Activated CD8-positive, alpha-beta memory T cell treated with anti-CD3 and anti-CD28 coated beads for 1 hour (primary cell): ENCODE measurements around the gene MASP1.

ENCODE experiments used
- DNase-seq, 2 donors: peaks; one replicate each; pipeline ENCODE4 v3.0.0-alpha.2; 2020; ENCODE audit warnings: low read depth in 1 of 2; ENCODE audit errors: extremely low read depth in 1 of 2

Gene MASP1, protein sequence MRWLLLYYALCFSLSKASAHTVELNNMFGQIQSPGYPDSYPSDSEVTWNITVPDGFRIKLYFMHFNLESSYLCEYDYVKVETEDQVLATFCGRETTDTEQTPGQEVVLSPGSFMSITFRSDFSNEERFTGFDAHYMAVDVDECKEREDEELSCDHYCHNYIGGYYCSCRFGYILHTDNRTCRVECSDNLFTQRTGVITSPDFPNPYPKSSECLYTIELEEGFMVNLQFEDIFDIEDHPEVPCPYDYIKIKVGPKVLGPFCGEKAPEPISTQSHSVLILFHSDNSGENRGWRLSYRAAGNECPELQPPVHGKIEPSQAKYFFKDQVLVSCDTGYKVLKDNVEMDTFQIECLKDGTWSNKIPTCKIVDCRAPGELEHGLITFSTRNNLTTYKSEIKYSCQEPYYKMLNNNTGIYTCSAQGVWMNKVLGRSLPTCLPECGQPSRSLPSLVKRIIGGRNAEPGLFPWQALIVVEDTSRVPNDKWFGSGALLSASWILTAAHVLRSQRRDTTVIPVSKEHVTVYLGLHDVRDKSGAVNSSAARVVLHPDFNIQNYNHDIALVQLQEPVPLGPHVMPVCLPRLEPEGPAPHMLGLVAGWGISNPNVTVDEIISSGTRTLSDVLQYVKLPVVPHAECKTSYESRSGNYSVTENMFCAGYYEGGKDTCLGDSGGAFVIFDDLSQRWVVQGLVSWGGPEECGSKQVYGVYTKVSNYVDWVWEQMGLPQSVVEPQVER

DNA sequence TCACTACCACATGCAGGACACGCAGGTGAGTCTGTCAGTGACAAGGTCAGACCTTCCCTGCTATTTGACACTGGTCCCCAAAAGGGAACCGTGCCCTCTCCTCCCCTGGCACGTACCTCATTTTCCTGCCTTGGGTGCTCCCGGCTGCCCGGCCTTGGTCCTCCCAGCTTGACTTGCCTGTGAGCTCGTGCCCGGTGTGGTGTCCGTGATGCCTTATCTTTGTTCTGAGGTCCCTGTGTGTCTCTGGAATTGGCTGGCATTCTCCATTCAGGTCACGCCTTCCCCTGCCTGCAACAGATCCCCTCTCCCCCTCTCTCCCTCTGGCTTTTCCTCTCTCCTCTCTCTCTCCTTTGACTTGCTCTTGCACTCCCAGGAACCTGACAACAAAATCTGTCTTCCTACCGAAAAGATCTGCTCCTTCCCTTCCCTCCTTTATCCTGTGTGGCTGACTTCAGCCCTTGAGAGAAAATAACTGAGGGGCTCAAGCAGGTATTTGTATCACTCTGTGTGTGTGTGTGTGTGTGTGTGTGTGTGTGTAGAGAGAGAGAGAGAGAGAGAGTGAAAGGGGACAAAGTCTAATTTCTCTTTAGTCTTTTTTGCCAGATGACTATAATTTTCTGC is at the start of gene MASP1:
MASP1 (minus strand) TSS at position 226 of the 621 bp plus-strand sequence; CDS start at position 121, 105 bp downstream.
- no peak for DNase-seq

DNA sequence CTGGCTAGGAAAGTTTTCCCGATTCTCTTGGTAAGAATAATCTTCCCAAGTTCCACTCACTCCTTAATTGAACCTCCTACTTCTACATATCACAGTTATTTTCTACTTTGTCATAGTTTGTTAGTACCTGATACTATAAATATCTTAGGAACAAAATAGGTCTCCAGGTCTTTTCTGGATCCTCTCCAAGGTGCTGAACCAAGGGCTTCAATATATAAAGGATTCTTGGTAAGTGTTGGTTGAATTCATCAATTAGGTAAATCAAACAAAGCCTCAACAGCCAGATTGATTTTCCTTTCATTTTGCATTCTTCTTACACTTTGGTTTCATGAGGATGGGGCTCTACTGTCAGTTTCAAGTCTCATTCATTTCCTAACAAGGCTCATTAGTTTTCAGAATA is 49.0 kb upstream of the MASP1 start:
- no peak for DNase-seq

DNA sequence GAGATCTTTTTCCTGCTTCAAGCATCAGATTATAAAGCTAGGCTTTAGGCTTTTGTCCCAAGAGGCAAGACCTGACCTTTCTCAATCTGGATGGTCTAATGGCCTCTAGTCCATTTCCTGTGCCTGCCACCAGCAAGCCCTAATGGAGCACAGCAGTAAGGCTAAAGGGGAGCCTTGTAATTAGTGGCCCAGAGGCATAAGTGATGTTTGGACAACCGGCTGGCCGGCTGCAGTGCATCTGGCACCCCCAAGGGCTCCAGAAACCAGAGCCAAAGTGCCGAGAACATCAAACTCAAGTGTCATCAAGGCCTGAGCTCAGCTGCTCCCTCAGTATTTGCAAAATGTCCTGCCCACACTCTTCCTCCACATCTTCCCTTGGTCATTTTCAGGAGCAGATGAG is 44.8 kb upstream of the MASP1 start:
- DNase-seq = no peak

DNA sequence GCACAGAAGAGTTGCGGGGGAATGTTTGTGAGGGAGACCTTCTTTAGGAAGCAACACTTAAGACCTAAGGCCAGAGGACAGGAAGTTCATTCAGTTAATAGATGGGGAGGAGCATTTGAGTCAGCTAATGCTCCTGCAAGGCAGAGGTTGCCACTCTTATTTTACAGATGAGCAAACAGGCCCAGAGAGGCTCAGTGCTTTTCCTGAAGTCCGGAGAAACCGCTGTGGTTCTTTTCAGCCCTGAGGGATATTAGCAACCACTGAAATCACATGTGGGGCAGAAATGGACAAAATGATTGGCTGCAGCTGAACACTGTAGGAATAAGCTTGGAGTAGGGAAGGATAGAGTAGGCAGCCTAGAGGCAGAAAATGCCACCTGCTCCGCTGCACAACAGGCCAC is 43.4 kb upstream of the MASP1 start:
- DNase-seq = no peak

DNA sequence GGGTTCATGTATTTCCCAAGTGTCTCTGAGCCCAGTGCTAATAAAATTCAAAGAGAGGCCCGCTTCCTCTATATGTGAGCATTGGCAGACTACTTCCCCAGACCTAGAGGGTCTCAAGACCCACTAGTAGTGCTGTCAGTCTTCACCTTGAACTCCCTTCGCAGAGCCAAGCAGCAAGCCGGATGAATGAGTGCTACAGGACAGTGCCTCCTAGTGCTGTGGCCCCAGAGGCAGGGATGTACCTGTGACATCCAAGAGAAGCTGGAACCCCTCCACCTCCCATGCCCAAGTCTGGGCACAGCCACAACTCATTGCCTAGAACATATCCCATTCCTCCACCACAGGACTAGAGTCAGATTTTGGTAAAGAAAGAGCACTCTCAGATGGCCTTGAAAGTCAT is 37.2 kb upstream of the MASP1 start:
- DNase-seq = no peak

DNA sequence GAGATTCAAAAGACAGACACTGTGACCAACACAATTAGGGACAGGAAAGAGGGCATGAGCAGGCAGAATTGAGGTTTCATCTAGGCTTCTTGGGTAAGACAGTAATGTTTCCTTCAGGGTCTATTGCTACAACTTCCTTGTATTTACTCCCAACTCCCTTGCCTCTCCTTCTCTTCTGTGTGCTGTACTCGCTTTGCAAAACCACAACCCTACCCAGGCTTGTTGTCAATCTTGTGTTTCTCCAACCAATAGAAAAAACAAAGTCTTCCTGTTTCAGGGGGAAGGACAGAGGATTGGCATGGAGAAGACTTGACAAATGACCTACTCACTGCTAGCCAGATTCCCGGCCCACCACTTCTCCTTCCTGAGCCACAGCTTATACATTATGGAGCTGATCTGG is 36.3 kb upstream of the MASP1 start:
- no peak for DNase-seq

DNA sequence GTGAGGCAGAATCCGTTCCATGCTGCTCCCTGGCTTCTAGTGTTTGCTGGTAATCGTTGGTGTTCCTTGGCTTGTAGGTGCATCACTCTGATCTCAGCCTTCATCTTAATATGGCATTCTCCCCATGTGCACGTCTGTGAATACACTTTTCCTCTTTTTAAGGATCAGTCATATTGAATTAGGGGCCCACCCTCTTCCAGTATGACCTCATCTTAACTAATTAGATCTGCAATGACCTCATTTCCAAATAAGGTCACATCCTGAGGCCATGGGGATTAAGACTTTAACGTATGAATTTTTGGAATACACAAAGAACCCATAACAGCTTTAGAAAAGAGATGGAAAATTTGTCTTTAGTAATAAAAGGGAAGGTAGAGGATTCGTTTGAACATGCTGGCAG is 34.1 kb upstream of the MASP1 start:
- no peak for DNase-seq

DNA sequence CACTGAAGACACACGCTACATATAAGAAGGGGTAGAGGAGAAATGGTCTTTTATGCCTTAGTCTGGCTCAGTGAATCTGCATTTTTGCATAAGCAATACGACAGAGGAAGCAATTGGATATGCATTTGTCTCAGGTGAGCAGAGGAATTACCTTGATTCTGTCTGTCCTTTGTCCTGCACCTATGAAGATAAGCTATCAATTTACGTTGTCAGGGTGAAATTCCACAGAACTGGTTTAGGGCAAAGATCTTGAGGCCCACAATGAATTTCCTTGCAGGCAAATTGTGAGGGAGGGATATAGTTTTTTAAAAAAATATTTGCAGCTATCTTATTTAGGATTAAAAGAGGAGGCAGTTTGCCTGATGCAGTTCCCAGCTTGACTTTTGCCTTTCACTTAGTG is 31.6 kb upstream of the MASP1 start:
- no peak for DNase-seq

DNA sequence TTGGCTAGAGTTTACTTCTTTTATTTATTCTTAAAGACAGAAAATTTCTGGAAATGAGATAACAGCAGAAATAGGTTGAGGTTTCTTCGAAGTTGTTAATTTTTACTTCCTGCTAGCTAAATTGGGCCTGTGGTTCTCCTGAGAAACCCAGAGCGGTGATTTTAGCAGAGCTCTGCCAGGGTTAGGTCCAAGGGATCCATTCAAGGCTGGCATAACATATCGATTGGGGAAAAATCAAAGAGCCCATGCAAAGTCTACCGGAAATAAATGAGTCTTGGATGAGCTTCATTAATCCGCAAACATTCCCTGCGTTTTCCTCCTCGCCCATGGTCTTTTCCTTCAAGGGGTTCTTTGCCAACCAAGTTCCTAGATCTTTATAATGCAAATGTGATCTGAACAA is 30.8 kb upstream of the MASP1 start:
- no peak for DNase-seq

DNA sequence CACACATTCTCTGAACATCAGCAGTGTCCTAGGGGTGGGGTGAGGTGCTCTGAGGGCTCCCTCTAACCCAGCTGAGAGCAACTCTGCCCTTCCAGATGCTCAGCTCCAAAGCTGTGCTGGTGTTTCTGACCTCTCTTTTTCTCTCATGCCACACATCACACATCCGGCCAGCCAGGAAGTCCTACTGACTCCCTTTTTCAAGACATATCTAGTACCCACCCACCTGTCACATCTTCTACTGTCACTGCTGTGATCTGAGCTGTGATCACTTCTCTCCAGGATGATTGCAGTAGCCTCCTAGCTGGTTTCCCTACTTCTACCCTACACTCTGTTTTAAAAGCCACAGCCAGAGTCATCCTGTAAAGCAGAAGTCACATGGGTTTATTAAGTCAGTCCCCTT is 30.2 kb upstream of the MASP1 start:
- no peak for DNase-seq

DNA sequence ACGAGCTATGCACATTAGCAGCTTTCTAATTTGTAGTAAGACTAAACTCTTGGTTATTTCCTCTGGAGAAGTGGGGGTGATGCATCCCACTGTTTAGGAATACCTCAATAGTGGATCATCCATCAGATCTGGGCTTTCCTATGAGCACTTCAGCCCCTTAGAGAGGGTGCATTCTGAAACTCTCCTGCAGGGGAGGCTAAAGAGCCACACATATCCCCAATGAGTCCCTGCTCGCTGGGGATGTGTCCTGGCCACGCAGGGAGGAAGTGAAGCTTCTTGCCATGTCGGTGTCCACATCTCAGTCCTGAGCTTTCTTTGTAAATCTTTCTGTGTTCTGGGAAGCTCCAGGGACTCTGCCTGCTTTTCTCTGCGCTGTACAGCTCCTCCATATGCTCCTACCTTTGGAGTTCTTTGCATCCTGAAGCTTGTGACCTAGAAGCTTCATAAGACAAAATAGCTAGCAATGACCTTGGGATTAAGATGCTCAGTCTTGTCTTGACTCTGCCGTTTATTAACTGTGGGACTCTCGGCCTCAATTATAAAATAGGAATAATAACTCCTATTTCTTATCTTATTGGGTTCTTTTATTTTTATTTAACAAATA is 28.3 kb upstream of the MASP1 start:
- DNase-seq = peak in 1 of 2 donors; percentile 14

DNA sequence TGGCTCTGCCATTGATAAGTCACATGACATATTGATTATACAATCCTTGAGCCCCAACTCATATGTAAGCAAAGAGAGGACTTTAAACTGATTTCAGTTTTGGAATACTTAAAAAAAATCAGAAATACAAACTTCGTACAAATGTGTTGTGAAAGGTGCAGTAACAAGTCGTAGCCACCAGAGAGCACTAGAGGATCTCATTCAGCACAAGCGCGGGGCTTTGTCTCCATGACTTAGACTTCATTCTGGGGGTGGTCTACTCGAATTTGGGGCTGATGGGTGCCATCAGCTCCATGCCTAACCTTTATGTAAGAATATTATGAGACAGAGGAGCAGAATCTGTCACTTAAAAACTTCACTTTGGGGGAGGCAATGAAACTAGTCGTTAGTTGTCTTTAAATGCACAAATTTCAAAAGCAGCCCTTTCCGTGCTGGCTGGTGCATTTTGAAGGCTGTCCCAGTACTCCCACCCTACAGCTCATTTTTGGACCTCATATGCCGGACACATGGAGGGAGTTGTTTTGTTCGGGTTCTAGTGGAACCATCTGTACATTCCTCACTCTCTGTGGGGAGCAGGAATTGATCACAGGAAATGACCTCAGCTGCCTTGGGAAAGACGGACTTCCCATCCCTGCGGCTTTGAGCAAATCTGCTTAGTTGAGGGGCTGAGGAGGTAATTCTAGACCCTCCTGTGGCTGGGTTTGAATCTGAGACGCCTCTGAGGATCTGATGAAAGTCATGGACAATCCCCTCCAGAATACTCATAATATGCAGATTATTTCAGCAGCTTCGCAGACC is 27.5 kb upstream of the MASP1 start:
- no peak for DNase-seq

DNA sequence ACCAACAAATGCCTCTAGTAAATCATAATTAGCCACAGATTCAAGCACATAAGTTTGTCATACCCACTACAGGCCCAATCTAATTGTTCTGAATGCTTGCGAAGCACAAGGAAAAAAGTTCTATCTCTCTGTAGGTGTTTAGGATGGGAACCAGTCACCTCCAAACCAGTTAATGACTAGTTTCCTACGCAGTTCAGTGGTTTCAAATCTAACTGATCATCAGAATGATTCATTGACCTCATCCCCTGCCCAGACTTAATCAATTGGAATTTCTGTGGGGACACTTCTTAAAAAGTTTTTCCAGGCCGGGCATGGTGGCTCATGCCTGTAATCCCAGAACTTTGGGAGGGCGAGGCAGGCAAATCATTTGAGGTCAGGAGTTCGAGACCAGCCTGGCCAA is 24.3 kb upstream of the MASP1 start:
- DNase-seq = no peak

DNA sequence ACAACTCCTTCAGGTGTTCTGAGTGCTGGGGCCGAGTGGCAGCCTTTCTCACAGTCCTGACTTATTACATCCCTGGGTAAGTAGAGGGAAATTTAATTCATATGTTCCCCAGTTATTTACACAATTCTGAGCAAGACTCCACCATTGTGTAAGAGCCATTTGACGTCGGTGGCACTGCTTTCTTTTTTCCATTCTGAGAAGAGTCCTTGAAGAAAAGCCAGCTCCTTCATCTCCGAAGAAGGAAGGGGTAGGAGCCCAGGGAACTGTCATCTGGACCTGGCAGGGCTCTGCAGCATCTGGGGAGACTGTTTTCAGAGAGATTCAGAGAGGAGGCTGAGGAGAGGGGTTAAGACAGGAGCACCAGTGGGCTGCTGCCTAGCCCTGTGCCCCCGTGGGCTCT is 22.6 kb upstream of the MASP1 start:
- no peak for DNase-seq

DNA sequence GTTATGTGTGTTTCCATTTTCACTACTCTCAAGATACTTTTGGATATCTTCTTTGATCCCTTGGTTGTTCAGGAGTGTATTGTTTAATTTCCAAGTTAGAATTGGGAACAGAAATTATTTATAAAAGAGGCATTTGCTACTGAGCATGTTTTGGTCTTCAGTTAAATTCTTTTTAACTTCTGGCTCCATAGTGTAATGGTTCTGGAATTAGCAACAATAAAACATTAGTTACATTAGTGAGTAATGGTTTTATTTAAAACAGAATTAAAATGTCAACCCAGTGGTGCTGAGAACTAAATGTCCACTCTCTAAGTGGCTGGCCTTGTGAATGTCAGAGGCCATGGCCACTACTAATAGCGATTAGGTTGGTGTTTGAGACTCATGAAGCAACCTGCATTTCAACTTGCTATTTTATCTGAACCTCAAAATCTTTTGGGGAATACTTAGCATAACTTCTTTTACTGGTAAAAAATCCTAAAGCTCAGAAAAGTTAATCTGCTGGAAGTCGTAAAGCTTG is 19.5 kb upstream of the MASP1 start:
- no peak for DNase-seq

DNA sequence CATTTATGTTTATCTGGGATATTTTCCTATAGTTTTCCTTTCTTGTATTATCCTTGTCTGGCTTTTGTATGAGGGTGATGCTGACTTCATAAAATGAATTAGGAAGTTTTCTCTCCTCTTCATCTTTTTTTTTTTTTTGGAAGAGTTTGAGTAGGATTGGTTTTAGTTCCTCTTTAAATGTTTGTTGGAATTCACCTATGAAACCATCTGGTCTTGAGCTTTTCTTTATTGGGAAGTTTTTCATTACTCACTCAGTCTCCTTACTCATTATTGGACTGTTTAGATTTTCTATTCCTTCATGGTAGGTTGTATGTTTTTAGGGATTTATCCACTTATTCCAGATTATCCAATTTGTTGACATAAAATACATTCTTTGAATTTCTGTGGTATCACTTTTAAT is 18.7 kb upstream of the MASP1 start:
- no peak for DNase-seq

DNA sequence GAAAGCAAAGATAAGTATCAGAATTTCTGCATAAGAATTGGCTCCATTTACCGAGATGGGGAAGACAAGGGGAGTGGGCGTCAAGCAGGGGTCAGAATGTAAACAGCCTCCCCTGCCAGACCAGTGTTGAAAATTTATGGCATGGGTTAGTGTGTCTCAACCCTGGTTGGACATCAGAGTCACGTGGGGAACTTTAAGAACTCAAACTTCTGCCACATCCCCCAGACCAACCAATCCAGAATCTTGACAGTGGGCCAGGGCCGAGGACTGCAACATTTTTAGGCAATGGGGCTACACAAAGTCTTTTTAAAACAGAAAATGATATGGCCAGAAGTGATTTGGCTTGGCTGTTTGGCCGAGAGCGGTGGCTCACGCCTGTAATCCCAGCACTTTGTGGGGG is 14.3 kb upstream of the MASP1 start:
- DNase-seq = no peak

DNA sequence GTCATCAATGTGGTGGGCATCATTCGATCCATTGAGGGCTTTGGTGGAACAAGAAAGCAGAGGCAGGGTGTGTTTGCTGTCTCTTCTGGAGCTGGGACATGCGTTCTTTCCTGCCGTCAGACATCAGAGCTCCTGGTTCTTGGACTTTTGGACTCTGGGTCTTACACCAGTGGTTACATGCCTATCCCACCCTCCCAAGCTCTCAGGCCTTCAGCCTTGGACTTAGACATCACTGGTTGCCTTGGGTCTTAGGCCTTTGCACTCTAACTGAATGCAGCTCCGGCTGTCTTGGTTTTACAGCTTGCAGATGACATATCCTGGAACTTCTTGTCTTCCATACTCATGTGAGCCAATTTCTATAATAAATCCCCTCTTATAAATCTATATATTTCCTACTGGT is 8.1 kb upstream of the MASP1 start:
- no peak for DNase-seq

DNA sequence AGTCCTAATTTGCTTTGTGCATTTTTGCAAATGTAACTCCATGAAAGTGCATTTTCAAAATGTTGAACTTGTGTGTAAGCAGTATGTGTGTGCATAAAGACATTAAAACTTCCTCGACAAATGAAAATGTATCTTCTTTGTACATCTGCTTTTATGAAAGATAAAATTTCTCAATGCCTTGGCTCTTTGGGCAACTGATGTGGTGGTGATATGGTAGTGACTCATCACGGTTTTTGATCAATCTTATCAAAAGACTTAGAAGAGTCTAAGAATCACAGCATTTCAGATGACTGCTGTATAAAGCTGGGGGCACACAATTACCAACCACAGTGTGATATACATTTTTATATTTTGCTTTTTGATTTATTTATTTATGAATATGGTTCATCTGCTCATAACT is 5.4 kb upstream of the MASP1 start:
- DNase-seq = no peak

DNA sequence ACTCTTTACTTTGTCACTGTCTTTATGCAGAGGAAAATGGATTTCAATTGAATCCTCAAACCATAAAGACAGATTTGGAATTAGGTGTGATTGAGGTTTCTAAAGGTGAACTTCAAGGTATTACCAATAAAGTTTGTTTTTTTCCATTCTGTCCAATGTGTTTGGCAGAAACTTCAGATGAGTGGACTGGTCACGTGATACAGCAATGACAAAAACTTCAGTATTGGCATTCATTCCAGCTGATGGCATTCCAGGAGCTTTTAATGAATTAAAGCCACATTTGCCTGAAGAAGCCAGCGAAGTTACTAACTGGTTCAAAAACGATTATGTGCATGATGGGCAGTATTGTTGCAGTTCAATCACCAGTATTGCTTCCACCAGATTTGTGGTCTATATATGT is 4.5 kb upstream of the MASP1 start:
- DNase-seq = no peak
